ENCODE measurements around the gene MMS22L. TPM values are rescaled to one million over a fixed set of nuclear protein-coding genes. Genes with fewer than 3 reads are reported as not detected.

MMS22L gene
- total and polyA plus RNA-seq, 2 of the 13 experiments (the other 11 are each of a cell fraction or from before 2014, with no cell fraction given), result 6.2 to 32.9 TPM

DNA sequence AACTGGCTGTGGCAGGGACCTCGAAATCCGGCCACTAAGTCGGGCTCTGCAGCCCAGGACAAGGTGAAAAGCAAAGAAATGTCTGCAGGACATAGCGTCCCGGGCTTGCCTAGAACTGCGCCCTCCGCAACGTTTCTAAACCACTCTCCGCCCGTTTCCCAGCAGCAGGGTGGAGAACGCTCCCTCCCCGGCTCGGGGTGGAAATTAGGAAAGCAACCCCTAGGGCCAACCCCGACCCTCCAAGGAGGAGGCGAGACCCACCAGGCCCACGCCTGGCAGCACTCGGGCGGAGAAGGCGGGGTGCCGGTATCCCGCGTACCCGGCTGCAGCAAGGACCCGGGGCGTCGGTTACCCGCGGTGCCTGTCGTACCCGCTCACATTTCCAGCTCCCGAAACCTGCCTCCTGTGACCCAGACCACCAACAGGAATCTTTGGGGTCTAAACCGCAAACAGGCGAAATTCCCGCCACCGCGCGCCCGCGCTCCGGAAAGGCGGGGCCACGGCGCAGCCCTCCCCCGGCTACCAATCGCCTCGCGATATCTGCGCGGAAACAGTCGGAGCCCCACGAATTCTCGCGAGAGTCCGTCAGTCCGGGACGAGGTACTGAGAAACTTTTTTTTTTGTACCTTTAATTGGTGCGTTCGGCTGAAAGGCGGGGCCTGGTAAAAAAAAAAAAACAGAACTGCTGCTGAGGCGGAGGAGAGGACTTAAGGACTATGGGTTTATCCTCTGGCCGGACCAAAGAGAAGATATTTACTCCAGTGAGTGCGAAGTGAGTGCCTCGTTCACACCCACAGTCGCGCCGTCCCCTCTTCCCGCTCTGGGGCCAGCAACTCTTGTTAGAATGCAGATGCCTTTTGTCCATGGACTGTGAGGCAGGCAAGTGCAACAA is at the start of gene MMS22L (continued):
- TF ChIP-seq, protein P1, sequence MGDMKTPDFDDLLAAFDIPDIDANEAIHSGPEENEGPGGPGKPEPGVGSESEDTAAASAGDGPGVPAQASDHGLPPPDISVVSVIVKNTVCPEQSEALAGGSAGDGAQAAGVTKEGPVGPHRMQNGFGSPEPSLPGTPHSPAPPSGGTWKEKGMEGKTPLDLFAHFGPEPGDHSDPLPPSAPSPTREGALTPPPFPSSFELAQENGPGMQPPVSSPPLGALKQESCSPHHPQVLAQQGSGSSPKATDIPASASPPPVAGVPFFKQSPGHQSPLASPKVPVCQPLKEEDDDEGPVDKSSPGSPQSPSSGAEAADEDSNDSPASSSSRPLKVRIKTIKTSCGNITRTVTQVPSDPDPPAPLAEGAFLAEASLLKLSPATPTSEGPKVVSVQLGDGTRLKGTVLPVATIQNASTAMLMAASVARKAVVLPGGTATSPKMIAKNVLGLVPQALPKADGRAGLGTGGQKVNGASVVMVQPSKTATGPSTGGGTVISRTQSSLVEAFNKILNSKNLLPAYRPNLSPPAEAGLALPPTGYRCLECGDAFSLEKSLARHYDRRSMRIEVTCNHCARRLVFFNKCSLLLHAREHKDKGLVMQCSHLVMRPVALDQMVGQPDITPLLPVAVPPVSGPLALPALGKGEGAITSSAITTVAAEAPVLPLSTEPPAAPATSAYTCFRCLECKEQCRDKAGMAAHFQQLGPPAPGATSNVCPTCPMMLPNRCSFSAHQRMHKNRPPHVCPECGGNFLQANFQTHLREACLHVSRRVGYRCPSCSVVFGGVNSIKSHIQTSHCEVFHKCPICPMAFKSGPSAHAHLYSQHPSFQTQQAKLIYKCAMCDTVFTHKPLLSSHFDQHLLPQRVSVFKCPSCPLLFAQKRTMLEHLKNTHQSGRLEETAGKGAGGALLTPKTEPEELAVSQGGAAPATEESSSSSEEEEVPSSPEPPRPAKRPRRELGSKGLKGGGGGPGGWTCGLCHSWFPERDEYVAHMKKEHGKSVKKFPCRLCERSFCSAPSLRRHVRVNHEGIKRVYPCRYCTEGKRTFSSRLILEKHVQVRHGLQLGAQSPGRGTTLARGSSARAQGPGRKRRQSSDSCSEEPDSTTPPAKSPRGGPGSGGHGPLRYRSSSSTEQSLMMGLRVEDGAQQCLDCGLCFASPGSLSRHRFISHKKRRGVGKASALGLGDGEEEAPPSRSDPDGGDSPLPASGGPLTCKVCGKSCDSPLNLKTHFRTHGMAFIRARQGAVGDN (CRISPR knock-in tag; IDR thresholded peaks at IDR 0.05), result peak; percentile 81
- peak; percentile 99 for TF ChIP-seq CHD2 (IDR thresholded peaks at IDR 0.05; ENCODE audit: low read depth, low read length)
- no peak for TF ChIP-seq ZNF331 (CRISPR knock-in tag; IDR thresholded peaks at IDR 0.05)
- TF ChIP-seq, protein P2, sequence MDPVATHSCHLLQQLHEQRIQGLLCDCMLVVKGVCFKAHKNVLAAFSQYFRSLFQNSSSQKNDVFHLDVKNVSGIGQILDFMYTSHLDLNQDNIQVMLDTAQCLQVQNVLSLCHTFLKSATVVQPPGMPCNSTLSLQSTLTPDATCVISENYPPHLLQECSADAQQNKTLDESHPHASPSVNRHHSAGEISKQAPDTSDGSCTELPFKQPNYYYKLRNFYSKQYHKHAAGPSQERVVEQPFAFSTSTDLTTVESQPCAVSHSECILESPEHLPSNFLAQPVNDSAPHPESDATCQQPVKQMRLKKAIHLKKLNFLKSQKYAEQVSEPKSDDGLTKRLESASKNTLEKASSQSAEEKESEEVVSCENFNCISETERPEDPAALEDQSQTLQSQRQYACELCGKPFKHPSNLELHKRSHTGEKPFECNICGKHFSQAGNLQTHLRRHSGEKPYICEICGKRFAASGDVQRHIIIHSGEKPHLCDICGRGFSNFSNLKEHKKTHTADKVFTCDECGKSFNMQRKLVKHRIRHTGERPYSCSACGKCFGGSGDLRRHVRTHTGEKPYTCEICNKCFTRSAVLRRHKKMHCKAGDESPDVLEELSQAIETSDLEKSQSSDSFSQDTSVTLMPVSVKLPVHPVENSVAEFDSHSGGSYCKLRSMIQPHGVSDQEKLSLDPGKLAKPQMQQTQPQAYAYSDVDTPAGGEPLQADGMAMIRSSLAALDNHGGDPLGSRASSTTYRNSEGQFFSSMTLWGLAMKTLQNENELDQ (CRISPR knock-in tag; IDR thresholded peaks at IDR 0.05; ENCODE audit: borderline replicate concordance), result no peak
- TF ChIP-seq SIX4 (CRISPR knock-in tag; IDR thresholded peaks at IDR 0.05), result no peak
- TF ChIP-seq HMGA1 (CRISPR knock-in tag; conservative IDR thresholded peaks at IDR 0.05), result no peak
- TF ChIP-seq XBP1 (CRISPR knock-in tag; IDR thresholded peaks at IDR 0.05), result no peak
- peak; percentile 86 for TF ChIP-seq GATAD1 (CRISPR knock-in tag; IDR thresholded peaks at IDR 0.05)
- TF ChIP-seq GATAD2A (CRISPR knock-in tag; IDR thresholded peaks at IDR 0.05), result 0 out of 2 replicates have a peak, but pooled peaks have one; percentile 21
- 0 out of 2 replicates have a peak, but pooled peaks have one; percentile 73 for TF ChIP-seq ZNF333 (CRISPR knock-in tag; IDR thresholded peaks at IDR 0.05; ENCODE audit: borderline replicate concordance)
- no peak for TF ChIP-seq ZNF513 (CRISPR knock-in tag; conservative IDR thresholded peaks at IDR 0.05)
- TF ChIP-seq ARNT2 (CRISPR knock-in tag; IDR thresholded peaks at IDR 0.05; ENCODE audit: low read depth), result peak; percentile 94
- TF ChIP-seq SKI (IDR thresholded peaks at IDR 0.05; ENCODE audit: partially characterized antibody), result no peak
- TF ChIP-seq JUNB (CRISPR knock-in tag; IDR thresholded peaks at IDR 0.05; ENCODE audit: borderline replicate concordance), result no peak
- TF ChIP-seq MED8 (CRISPR knock-in tag; IDR thresholded peaks at IDR 0.05; ENCODE audit: insufficient replicate concordance), result peak; percentile 62
- TF ChIP-seq TFAP4 (IDR thresholded peaks at IDR 0.05; ENCODE audit: borderline replicate concordance, low read depth), result no peak
- TF ChIP-seq SP4 (CRISPR knock-in tag; IDR thresholded peaks at IDR 0.05), result peak; percentile 90
- TF ChIP-seq ZNF605 (CRISPR knock-in tag; IDR thresholded peaks at IDR 0.05), result peak; percentile 63; the same call in 1 of the 2 replicates
- no peak; the same call in 1 of the 2 replicates for TF ChIP-seq HDAC2 (CRISPR knock-in tag; IDR thresholded peaks at IDR 0.05)
- no peak for TF ChIP-seq ZNF546 (CRISPR knock-in tag; conservative IDR thresholded peaks at IDR 0.05)

Data from HepG2 (cell line).